ENCODE results near the gene PRR5.

PRR5 gene

DNA sequence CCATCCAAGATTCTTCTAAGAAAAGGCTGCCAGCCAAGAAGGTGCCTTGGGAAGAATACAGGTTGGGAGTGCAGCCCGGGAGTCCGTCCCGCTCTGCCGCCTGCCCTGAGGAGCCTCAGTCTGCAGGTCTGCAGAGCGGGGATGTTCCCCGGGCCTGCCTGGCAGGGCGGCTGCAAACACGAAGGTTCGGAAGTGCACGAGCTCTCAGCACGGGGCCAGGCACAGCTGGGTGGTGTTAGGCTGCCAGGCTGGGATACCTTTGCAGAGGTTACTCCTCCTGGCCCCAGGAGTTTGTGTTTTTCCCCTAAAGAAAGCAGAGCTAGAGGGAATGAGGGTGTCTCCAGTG lies 9.4 kb upstream of the PRR5 start:
- no peak for DNase-seq (ENCODE audit: low read depth, low spot score)

GRCh38 chr22:44693145-44693544 lies 8.9 kb upstream of the PRR5 start:
- DNase-seq (ENCODE audit: low read depth, low spot score), result no peak

DNA sequence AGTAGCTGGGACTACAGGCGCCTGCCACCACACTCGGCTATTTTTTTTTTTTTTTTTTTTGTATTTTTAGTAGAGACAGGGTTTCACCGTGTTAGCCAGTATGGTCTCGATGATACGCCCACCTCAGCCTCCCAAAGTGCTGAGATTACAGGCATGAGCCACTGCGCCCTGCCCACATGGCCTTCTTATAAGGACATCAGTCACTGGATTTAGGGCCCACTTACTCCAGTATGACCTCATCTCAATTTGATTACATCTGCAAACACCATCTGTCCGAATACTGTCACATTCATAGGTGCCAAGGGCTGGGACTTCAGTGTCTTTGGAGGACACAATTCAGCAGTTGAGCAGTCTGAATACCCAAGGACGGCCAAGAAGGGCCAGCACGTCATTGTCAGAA lies 8.2 kb upstream of the PRR5 start:
- DNase-seq (ENCODE audit: low read depth, low spot score), result no peak

DNA sequence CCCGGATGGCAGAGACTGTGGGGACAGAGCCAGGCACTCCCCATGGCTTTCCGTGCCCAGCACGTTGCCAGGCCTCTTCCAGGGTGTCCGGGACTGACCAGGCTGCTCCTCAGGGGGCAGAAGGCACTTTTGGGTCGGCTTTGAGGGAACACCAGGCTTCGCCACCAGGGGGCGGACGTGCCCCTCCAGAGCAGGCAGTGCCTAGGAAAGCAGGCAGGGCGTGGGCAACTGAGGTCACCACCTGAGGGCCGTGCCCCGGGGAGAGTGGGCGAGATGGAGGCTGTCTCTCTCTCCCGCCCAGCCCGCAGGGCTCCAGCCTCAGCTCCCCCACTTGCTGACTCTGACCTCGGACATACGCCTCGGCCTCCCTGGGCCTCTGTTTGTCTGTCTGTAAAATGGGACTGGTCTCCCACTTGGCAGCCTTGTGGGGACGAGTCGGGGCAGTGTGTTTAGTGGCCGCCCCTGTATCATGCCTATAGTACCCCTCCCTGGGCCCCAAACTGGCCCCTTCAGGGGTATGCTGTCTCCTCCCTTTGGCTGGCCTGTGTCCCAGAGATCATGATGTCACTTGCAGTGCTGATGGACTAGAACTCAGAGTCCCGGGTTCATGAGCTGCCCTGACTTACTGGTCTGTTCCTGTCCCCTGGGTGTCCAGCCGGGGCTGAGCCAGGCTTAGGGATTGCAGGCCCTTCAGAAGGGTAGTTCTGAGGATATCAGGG lies 4.4 kb upstream of the PRR5 start:
- DNase-seq (ENCODE audit: low read depth, low spot score), result no peak

- no peak for DNase-seq (ENCODE audit: low read depth, low spot score)
Observed at GRCh38 chr22:44698531-44699421, 3.2 kb upstream of the PRR5 start.

GRCh38 chr22:44700456-44700855 lies 1.5 kb upstream of the PRR5 start:
- no peak for DNase-seq (ENCODE audit: low read depth, low spot score)

GRCh38 chr22:44701187-44701790 lies 715 bp upstream of the PRR5 start:
- no peak for DNase-seq (ENCODE audit: low read depth, low spot score)

- DNase-seq (ENCODE audit: low read depth, low spot score), result no peak
Observed at GRCh38 chr22:44702479-44703198, 635 bp downstream of the PRR5 start.

DNA sequence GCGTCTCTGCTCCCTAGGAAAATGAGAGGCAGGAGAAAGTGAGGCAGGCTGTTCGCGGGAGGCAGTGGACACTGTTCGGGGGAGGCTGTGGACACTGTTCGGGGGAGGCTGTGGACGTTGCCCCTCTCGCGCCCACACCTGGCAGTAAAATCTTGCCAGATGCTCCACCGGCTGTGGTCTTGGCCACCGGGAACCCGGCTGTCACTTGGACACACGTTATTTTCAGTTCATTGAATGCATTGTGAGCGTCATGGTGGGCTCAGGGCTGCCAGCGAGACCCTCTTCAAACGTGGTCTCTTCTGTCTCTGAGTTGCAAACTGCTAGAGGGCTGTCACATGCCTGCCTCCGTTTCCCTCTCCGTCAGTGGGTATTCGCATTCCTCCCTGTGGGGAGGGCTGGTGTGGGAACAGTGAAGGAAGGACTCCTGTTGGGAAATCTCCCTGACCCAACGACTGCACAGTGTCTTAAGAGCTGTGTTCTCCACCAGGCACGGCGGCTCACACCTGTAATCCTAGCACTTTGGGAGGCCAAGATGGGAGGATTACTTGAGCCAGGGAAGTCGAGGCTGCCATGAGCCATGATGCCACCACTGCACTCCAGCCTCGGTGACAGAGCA lies 1.4 kb downstream of the PRR5 start:
- DNase-seq (ENCODE audit: low read depth, low spot score), result no peak

- no peak for DNase-seq (ENCODE audit: low read depth, low spot score)
Observed at GRCh38 chr22:44704159-44705021, 2.4 kb downstream of the PRR5 start.

- DNase-seq (ENCODE audit: low read depth, low spot score), result no peak
Observed at GRCh38 chr22:44705022-44705297, 3.0 kb downstream of the PRR5 start.

GRCh38 chr22:44706488-44706887 lies 4.5 kb downstream of the PRR5 start:
- DNase-seq (ENCODE audit: low read depth, low spot score), result no peak

- no peak for DNase-seq (ENCODE audit: low read depth, low spot score)
Observed at GRCh38 chr22:44707178-44707577, 5.2 kb downstream of the PRR5 start.

- DNase-seq (ENCODE audit: low read depth, low spot score), result no peak
Observed at GRCh38 chr22:44707752-44708151, 5.7 kb downstream of the PRR5 start.

GRCh38 chr22:44709881-44710392 lies 7.9 kb downstream of the PRR5 start:
- no peak for DNase-seq (ENCODE audit: low read depth, low spot score)

DNA sequence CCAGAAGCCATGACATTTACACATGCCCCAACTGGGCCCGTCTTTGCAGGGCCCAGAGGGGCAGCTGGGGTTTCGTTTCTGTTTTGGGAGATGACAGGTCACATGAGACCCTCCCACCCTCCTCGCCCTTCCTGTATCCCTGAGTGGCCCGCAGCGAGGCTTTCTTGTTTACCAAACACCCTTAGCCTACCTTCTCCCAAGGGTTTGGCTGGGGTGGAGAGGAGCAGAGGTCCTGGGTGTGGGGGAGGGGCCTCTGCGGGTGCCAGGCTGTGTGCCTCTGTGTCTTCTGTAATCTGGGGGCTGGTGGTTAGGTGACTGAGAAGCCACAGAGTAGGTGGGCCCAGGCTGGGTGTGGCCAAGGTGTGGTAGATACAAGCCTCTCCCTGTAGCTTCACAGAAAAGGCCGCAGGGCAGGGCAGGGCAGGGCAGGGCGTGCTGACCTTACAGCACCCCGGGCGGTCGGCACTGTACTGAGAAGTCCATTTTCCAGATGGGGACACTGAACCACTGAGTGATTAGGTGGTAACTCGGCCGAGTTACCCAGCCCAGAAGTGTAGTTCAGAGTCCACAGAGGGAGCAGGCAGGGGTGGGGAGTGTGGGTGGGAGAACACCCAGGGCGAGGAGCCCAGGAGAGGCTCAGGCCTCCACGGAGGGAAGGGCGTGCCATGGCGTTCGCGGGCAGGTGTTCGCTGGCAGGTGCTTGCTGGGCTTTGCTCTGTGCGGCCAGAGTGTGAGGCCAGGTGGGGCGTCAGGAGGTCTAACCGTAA lies 8.7 kb downstream of the PRR5 start:
- DNase-seq (ENCODE audit: low read depth, low spot score), result no peak

GRCh38 chr22:44711241-44711560 lies 9.2 kb downstream of the PRR5 start:
- DNase-seq (ENCODE audit: low read depth, low spot score), result no peak

- no peak for DNase-seq (ENCODE audit: low read depth, low spot score)
Observed at GRCh38 chr22:44711690-44712555, 9.9 kb downstream of the PRR5 start.

DNA sequence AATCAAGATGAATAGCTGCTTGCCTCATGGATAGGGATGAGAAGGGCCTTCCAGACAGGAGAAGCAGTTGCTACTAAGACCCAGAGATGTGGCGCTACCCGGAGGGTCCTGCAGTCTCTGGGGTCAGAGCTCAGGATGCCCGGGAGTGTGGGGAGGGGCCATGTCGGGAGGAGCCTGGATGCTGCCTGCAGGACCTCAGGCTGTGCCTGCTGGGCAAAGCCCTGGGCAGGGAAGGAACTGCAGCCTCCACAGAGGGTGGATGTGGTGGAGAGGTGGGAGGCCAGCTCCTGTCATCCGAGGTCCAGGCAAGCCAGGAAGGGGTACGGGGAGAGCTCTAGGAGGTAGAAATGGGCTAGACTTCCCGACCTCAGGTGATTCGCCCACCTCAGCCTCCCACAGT lies 11.0 kb downstream of the PRR5 start:
- no peak for DNase-seq (ENCODE audit: low read depth, low spot score)

Measured in brain pericyte (primary cell).